Thoracic aorta (tissue), 2 donors: ENCODE results near the gene LRRC39. TPM values are rescaled to one million over a fixed set of nuclear protein-coding genes. Genes with fewer than 3 reads are reported as not detected.

ENCODE experiments used
- ATAC-seq: fragments of 150-250 bp; one replicate; pipeline ENCODE4 v1.8.0; 2017; ENCODE audit warnings: low read depth; ENCODE audit not compliant: insufficient number of reproducible peaks, low FRiP score
- DNase-seq: peaks from one replicate; pipeline ENCODE4 v3.0.0-alpha.2; 2020; ENCODE audit warnings: low spot score
- H3K27ac ChIP-seq, 2 donors: fragments of 200-600 bp; sonication (generic); 1 replicate in 1 of 2; 2 replicates in 1 of 2; pipeline ENCODE4 v1.5.1; 2016; ENCODE audit warnings: mild to moderate bottlenecking in 2 of 2, moderate library complexity in 2 of 2
- H3K27me3 ChIP-seq: fragments of 200-600 bp; sonication (generic); replicated peaks from 2 replicates; pipeline ENCODE4 v1.6.0; 2016; ENCODE audit warnings: mild to moderate bottlenecking; ENCODE audit not compliant: insufficient read depth
- H3K36me3 ChIP-seq: fragments of 200-600 bp; sonication (generic); one replicate; pipeline ENCODE4 v1.5.1; 2016
- H3K4me1 ChIP-seq, 2 donors: fragments of 200-600 bp; sonication (generic); 1 replicate in 1 of 2; 2 replicates in 1 of 2; pipeline versions ENCODE4 v1.5.1 to v1.6.0; 2016; ENCODE audit warnings: low read depth in 2 of 2, mild to moderate bottlenecking in 1 of 2; ENCODE audit not compliant: control insufficient read depth in 1 of 2
- H3K4me3 ChIP-seq: fragments of 200-600 bp; sonication (generic); 2 replicates; pipeline ENCODE4 v1.5.1; 2016; ENCODE audit warnings: mild to moderate bottlenecking
- H3K9me3 ChIP-seq: fragments of 200-600 bp; sonication (generic); 2 replicates; pipeline ENCODE4 v1.5.1; 2016
- total RNA-seq, 2 donors: library from RNA; depleted of rRNA; stranded (reverse); fragments of >200 nt; gene quantifications; one replicate each; pipeline versions ENCODE4 v1.1.0 to v1.2.3, GENCODE V29; 2016
- TF ChIP-seq, protein P1 (sequence below): fragments of 200-600 bp; sonication (generic); IDR thresholded peaks from one replicate; pipeline ENCODE4 v1.5.1; 2019; ENCODE audit warnings: antibody characterized with exemption

LRRC39 gene
- total RNA-seq, 2 donors from 2014 or later, result 2.3 to 2.4 TPM

DNA sequence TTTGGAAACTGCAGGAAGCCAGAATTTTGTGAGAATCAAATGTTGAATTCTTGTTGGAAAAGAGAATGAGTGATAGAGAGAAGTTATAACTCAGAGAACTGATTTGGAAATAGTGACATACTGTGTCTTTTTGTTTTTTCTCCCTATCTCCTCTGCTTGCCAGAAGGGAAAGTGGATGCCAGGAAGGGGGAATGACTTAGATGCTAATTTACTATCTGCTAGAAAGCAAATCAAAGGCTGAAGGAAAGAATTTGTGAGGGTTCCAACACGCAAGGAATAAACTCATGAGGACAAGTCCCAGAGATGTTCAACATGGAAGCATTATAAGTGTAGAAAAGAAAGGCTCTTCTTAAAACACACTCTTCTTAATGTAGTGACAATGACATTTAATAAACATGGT, 20.5 kb upstream of the LRRC39 start:
- Histone ChIP-seq H3K4me3 (no peak overlapping the region), H3K9me3 (no peaks in the 10 kb centered on the region), H3K36me3 (peaks cover 47% of the 10 kb centered on the region), H3K4me1 (no peaks in the 10 kb centered on the region), H3K27me3 (no peaks in the 10 kb centered on the region), H3K27ac (no peak overlapping the region)
- DNase-seq (no peak), ATAC-seq (no peak)
- TF ChIP-seq, protein P1, sequence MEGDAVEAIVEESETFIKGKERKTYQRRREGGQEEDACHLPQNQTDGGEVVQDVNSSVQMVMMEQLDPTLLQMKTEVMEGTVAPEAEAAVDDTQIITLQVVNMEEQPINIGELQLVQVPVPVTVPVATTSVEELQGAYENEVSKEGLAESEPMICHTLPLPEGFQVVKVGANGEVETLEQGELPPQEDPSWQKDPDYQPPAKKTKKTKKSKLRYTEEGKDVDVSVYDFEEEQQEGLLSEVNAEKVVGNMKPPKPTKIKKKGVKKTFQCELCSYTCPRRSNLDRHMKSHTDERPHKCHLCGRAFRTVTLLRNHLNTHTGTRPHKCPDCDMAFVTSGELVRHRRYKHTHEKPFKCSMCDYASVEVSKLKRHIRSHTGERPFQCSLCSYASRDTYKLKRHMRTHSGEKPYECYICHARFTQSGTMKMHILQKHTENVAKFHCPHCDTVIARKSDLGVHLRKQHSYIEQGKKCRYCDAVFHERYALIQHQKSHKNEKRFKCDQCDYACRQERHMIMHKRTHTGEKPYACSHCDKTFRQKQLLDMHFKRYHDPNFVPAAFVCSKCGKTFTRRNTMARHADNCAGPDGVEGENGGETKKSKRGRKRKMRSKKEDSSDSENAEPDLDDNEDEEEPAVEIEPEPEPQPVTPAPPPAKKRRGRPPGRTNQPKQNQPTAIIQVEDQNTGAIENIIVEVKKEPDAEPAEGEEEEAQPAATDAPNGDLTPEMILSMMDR, result no peak

DNA sequence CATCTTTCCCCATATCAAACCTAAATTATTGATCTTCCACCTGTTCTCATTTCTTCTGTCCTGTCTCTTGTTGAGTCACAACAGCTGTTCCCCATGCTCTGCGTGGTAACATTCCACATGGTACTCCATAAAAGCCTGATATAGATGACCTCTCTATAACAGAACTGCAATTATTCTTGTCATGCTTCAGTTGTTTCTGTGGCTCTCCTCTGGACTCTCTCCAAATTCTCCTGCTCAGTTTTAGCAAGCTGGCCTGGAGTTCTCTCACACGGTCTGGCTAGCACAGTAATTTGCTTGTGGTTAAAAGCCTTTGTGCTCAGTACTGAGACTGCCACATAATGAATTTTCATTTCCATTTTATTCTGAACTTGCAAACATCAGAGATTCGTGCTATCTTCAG, 10.6 kb upstream of the LRRC39 start:
- H3K27ac ChIP-seq, result no peak overlapping the region
- ATAC-seq (no peak), DNase-seq (no peak)
- no peaks in the 10 kb centered on the region for H3K27me3 ChIP-seq
- no peaks in the 10 kb centered on the region for H3K4me1 ChIP-seq
- TF ChIP-seq, protein P1, result no peak
- no peak overlapping the region for H3K4me3 ChIP-seq
- no peaks in the 10 kb centered on the region for H3K36me3 ChIP-seq
- H3K9me3 ChIP-seq, result no peaks in the 10 kb centered on the region

GRCh38 chr1:100187912-100188311, 9.9 kb upstream of the LRRC39 start:
- Histone ChIP-seq H3K36me3 (no peaks in the 10 kb centered on the region), H3K4me3 (no peak overlapping the region), H3K9me3 (no peaks in the 10 kb centered on the region), H3K27ac (no peak overlapping the region), H3K4me1 (no peaks in the 10 kb centered on the region), H3K27me3 (no peaks in the 10 kb centered on the region)
- TF ChIP-seq, protein P1, result no peak
- ATAC-seq, result no peak
- no peak for DNase-seq

- Histone ChIP-seq H3K9me3 (no peaks in the 10 kb centered on the region), H3K36me3 (no peaks in the 10 kb centered on the region), H3K4me3 (no peak overlapping the region), H3K4me1 (no peaks in the 10 kb centered on the region), H3K27me3 (no peaks in the 10 kb centered on the region), H3K27ac (no peak overlapping the region)
- DNase-seq (no peak), ATAC-seq (no peak)
- TF ChIP-seq, protein P1, result no peak
These were observed 6.5 kb upstream of the LRRC39 start for GRCh38 chr1:100184536-100184935.

DNA sequence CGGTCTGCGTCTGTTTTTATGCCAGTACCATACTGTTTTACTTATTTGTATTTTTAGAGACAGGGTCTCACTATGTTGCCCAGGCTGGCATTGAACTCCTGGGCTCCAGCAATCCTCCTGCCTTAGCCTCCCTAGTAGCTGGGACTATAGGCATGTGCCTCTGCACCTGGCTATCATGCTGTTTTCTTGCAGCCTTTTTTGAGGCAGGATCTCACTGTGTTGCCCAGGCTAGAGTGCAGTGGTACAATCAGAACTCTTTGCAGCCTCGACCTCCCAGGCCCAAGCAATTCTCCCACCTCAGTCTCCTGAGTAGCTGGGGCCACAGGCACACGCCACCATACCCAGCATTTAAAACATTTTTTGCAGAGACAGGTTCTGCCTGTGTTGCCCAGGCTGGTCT, 5.3 kb upstream of the LRRC39 start:
- ATAC-seq (no peak), DNase-seq (no peak)
- no peaks in the 10 kb centered on the region for H3K27me3 ChIP-seq
- no peaks in the 10 kb centered on the region for H3K36me3 ChIP-seq
- H3K27ac ChIP-seq, result no peak overlapping the region
- TF ChIP-seq, protein P1, result no peak
- H3K4me1 ChIP-seq, result no peaks in the 10 kb centered on the region
- no peaks in the 10 kb centered on the region for H3K9me3 ChIP-seq
- H3K4me3 ChIP-seq, result no peak overlapping the region
